ENCODE results near the gene FAM76A. TPM values are rescaled to one million over a fixed set of nuclear protein-coding genes. Genes with fewer than 3 reads are reported as not detected.

Gene FAM76A
- total RNA-seq, 1 experiment from 2014 or later, result 9.6 TPM

- TF ChIP-seq ATF3 (IDR thresholded peaks at IDR 0.05) (no peak), CBX3 (IDR thresholded peaks at IDR 0.05; ENCODE audit: low read depth) (no peak), EZH2phosphoT487 (IDR thresholded peaks at IDR 0.05; ENCODE audit: borderline replicate concordance) (no peak), POLR2AphosphoS5 (IDR thresholded peaks at IDR 0.05; ENCODE audit: low read depth, low read length) (peak; percentile 98), FOSL1 (IDR thresholded peaks at IDR 0.05; ENCODE audit: low read depth) (no peak), POLR2A (IDR thresholded peaks at IDR 0.05; ENCODE audit: borderline replicate concordance, extremely low read depth, insufficient read depth, insufficient read length) (peak; percentile 88)
Measured at GRCh38 chr1:27772932-27773825, 47.4 kb downstream of the FAM76A start, which contains the start of gene STX12 (continued).

GRCh38 chr1:27773826-27774445 lies 48.2 kb downstream of the FAM76A start:
- CTCF ChIA-PET, result interaction anchor here (1.2 to 1.4 kb wide), 2 partner anchors 48 to 105 kb away, joined by 5 to 6 read pairs; partner anchors contain the start of gene FAM76A

More at GRCh38 chr1:27773826-27774445, 48.2 kb downstream of the FAM76A start:
- H3K4me2 ChIP-seq (ENCODE audit: low read length), result peak overlapping the region; percentile 84
- ATAC-seq (no peak), DNase-seq (ENCODE audit: low read depth, low spot score) (no peak)
- H3K79me2 ChIP-seq (ENCODE audit: insufficient read depth, low read length), result peaks cover 31% of the 10 kb centered on the region
- no peaks in the 10 kb centered on the region for H3K36me3 ChIP-seq (ENCODE audit: control insufficient read depth in 1 of 2, insufficient read depth in 2 of 2, low read length in 2 of 2)
- no peaks in the 10 kb centered on the region for H3K9me2 ChIP-seq (ENCODE audit: insufficient read depth)
- no peak overlapping the region for H2AFZ ChIP-seq (ENCODE audit: low read depth, low read length, poor library complexity, severe bottlenecking)
- peak overlapping the region; percentile 57; the same call in 1 of the 2 replicates for H3K27ac ChIP-seq (ENCODE audit: low read depth, low read length)
- RAD21 ChIA-PET (ENCODE audit: low non-redundant PET in 1 of 2, low total read pairs in 2 of 2, uncharacterized antibody in 2 of 2, unreplicated experiment in 2 of 2), result no interaction called here
- H3K9me3 ChIP-seq (ENCODE audit: control insufficient read depth in 1 of 2, insufficient read depth in 1 of 2, low read depth in 1 of 2, low read length in 2 of 2), result no peaks in the 10 kb centered on the region
- no peaks in the 10 kb centered on the region for H4K20me1 ChIP-seq (ENCODE audit: insufficient read depth)
- no peak for TF ChIP-seq EZH2 (IDR thresholded peaks at IDR 0.05)
- no peak for TF ChIP-seq YY1 (IDR thresholded peaks at IDR 0.05; ENCODE audit: extremely low read depth, insufficient replicate concordance, low read depth, low read length)
- no peak for TF ChIP-seq ZFX (IDR thresholded peaks at IDR 0.05)
- no peak for TF ChIP-seq POLR2A (IDR thresholded peaks at IDR 0.05; ENCODE audit: borderline replicate concordance, extremely low read depth, insufficient read depth, insufficient read length)
- TF ChIP-seq RAD21 (IDR thresholded peaks at IDR 0.05; ENCODE audit: low read depth), result no peak
- no peak for TF ChIP-seq EZH2phosphoT487 (IDR thresholded peaks at IDR 0.05; ENCODE audit: borderline replicate concordance)
- no peak for TF ChIP-seq MAX (IDR thresholded peaks at IDR 0.05)
- TF ChIP-seq TCF7L2 (IDR thresholded peaks at IDR 0.05; ENCODE audit: borderline replicate concordance, extremely low read depth, insufficient read depth, insufficient read length), result no peak
- TF ChIP-seq CBX3 (IDR thresholded peaks at IDR 0.05; ENCODE audit: low read depth), result no peak
- TF ChIP-seq CEBPB (IDR thresholded peaks at IDR 0.05; ENCODE audit: low read depth), result no peak
- no peak for TF ChIP-seq REST (IDR thresholded peaks at IDR 0.05; ENCODE audit: low read depth)
- TF ChIP-seq JUND (IDR thresholded peaks at IDR 0.05), result no peak
- no peaks in the 10 kb centered on the region for H3K27me3 ChIP-seq (ENCODE audit: insufficient read depth, low read length)
- POLR2A ChIA-PET, result interaction anchor here (1.5 to 2.8 kb wide), 2 partner anchors 8 to 12 kb away, joined by 10 to 17 read pairs; no protein-coding TSS in a partner anchor
- BruUV-seq (replicated peaks), result TSS peak; percentile 55
- H3K4me3 ChIP-seq (replicated peaks in 1 of 2; ENCODE audit: low read depth in 1 of 2, low read length in 2 of 2), result peak overlapping the region; percentile 65 to 66
- peak overlapping the region; percentile 75 for H3K9ac ChIP-seq (ENCODE audit: low read length)
- H3K4me1 ChIP-seq (ENCODE audit: control insufficient read depth in 1 of 2, insufficient read depth in 2 of 2, low read length in 2 of 2), result peaks cover 4 to 19% of the 10 kb centered on the region in 2 experiments; a peak in 3 of 4 replicates
- intact Hi-C loops (cut with micrococcal nuclease), result no loop called here
